Fibroblast of pulmonary artery (primary cell): Measurements from ENCODE around the gene ACACA.
"Not testable (repeated sequence)": the region's sequence is repeated elsewhere in the genome, so short reads cannot be mapped to it uniquely, and the experiment has no call there.

ENCODE experiments used
- DNase-seq: peaks from one replicate; pipeline ENCODE4 v3.0.0-alpha.2; 2010; ENCODE audit warnings: low read depth
- H3K4me3 ChIP-seq: replicated peaks from 2 replicates; pipeline ENCODE4 v1.5.1; 2011; ENCODE audit warnings: low read depth, mild to moderate bottlenecking, control low read depth, low read length, moderate library complexity
- TF ChIP-seq, protein P1 (sequence below): IDR thresholded peaks from 2 replicates; pipeline ENCODE4 v1.5.1; 2011; ENCODE audit warnings: mild to moderate bottlenecking, control low read depth, low read length, inconsistent platforms; ENCODE audit errors: missing control alignments

Gene ACACA

DNA sequence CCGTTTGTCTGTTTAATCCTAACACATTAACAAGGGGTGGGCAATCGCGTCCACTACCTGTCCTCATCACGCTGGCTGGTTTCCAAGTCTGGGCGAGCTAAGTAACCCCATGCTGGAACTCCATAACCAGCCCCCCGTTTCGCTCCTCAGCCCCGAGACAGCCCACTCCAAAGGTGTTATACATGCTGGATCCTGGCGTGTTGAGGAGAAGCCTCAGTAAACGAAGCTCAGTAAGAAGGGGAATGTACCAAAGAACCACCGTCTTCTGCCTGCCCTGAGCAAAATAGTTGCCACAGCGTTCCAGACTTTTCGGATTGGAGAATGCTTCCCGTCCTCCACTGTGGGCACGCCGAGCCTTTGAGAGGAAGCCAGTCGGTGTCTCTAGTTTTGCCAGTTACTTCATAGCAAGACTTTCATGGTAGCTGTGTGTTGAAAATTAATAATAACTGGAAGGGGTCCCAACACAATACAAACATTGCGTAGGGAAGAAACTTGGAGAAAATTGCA is 46.9 kb downstream of the ACACA start:
- TF ChIP-seq, protein P1, sequence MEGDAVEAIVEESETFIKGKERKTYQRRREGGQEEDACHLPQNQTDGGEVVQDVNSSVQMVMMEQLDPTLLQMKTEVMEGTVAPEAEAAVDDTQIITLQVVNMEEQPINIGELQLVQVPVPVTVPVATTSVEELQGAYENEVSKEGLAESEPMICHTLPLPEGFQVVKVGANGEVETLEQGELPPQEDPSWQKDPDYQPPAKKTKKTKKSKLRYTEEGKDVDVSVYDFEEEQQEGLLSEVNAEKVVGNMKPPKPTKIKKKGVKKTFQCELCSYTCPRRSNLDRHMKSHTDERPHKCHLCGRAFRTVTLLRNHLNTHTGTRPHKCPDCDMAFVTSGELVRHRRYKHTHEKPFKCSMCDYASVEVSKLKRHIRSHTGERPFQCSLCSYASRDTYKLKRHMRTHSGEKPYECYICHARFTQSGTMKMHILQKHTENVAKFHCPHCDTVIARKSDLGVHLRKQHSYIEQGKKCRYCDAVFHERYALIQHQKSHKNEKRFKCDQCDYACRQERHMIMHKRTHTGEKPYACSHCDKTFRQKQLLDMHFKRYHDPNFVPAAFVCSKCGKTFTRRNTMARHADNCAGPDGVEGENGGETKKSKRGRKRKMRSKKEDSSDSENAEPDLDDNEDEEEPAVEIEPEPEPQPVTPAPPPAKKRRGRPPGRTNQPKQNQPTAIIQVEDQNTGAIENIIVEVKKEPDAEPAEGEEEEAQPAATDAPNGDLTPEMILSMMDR = no peak
- no peak for DNase-seq
- H3K4me3 ChIP-seq = peak overlapping the region; percentile 43

DNA sequence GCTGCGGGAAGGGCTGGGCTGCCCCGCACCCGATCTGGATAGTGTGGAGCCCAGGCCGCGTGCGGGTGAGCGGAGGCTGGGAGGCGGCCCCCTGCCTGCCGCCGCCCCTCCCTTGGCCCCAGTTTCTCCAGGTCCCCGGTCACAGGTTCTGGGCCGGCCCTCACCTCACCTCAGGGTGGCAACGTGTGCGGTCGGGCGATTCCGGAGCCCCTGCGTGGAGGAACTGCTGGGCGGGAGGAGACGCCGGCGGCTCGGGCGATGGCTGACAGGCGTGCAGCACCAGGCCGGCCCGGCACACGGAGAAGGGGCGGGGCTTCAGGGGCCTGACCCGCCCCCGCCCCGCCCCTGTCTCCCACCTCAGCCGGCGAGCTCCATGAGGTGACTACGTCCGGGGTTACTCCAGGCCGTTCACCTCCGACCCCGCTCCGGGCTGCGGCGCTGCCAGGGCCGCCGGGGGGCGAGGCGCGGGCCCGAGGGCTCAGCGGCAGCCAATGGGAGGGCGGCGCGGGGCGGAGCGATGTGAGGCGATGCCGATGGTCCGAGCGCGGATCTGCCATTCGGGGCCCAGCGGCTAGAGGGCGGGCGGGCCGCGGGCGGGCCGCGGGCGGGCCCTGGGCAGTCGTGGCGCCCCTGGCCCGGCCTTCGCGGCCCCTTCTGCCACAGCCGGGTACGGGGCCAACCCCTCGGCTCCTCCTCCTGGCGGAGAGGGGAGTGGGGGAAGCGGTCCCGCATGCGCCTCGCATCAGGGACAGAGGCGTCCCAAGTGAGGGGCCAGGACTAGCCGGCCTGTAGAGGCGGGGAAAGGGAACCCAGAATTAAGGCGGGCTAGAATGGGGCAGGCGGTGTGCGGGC is 47.6 kb downstream of the ACACA start:
- peak overlapping the region; percentile 94 for H3K4me3 ChIP-seq
- peak; percentile 96 for DNase-seq
- TF ChIP-seq, protein P1 = no peak

DNA sequence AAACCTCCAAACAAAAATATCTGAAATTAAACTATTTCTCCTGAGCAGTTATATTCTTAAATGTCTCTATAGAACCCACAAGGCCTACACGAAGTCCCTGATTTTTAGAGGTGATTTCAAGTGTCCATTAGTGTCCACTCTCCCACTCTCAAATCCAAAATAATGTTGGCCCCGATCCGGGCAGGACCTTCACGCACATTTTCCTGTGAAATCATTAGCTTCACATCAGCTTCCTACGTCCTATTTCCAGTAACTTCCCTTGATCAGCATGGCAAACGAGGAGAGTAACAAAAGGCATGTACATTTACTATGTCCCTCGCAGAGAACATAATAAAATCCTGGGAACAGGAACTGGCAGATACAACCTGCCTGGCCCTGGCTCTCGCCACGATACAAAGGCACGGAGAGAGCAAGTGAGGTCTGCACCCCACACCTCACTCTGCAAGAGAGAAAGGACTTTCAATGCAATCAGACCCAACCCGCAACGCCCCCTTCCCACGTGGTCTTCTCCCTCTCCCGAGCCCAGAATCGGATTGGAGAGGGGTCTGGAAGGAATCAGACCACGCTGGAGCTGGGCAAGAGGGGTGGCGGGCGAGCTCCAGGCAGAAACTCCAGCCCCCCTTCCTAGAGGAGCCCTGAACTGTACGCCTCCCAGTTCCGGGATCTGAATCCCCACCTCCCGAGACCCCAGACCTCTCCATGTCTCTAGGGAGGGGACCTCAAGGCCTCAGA is 48.4 kb downstream of the ACACA start:
- H3K4me3 ChIP-seq = peak overlapping the region; percentile 94
- DNase-seq = peak; percentile 44
- TF ChIP-seq, protein P1 = no peak

DNA sequence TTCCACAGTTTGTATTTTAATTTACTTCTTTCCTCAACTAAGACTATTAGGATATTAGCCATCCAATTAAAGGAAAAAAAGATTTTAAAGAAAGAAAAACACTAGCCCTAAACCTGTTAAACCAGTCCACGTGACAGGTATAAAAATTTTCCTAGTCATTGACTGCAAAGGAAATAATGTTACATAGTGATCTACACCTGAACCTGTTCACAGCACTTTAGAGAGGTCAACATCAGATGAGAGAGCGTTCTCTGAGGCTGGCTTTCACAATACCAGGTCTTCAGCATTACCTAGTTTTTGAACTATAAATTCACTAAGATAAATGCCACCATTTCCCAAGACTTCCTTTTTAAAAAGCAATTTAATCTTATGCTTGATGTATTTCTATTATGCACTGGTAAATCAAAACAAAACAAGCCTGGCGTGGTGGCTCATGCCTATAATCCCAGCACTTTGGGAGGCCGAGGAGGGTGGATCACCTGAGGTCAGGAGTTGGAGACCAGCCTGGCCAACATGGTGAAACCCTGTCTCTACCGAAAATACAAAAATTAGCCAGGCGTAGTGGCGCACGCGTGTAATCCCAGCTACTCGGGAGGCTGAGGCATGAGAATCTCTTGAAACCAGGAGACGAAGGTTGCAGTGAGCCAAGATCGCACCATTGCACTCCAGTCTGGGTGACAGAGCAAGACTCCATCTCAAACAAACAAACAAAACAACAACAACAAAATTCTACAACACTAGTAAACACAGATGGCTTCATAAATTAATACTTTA is 49.7 kb downstream of the ACACA start:
- not testable (repeated sequence) for DNase-seq
- peak overlapping the region; percentile 94 for H3K4me3 ChIP-seq

DNA sequence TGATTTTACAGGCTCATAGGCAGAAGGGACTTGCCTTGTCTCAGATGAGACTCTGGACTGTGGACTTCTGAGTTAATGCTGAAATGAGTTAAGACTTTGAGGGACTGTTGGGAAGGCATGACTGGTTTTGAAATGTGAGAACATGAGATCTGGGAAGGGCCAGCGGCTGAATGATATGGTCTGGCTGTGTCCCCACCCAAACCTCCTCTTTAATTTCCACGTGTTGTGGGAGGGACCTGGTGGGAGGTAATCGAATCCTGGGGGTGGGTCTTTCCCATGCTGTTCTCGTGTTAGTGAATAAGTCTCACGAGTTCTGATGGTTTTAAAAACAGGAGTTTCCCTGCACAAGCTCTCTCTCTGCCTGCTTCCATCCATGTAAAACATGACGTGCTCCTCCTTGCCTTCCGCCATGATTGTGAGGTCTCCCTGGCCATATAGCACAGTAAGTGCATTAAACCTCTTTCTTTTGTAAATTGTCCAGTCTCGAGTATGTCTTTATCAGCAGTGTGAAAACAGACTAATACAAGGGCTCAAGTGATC is 59.7 kb downstream of the ACACA start:
- not testable (repeated sequence) for DNase-seq, H3K4me3 ChIP-seq

DNA sequence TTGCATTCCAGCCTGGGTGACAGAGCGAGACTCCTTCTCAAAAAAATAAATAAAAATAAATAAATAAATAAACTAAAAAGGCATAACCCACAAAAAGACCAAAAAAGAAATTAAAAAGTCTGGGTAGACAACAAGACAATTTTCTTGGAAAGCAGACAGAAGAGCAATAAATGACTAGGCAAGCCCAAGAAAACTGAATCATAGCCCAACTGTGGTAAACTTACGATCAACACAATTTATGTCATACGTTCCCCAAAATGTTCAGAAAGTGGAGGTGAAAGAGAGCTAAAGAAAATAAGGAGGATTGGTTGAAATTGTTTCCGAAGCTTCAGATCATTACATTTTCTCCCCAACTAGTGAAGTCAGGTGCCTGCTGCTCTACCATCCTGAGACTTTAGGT is 62.1 kb downstream of the ACACA start:
- DNase-seq = no peak
- no peak overlapping the region for H3K4me3 ChIP-seq
- TF ChIP-seq, protein P1 = no peak

DNA sequence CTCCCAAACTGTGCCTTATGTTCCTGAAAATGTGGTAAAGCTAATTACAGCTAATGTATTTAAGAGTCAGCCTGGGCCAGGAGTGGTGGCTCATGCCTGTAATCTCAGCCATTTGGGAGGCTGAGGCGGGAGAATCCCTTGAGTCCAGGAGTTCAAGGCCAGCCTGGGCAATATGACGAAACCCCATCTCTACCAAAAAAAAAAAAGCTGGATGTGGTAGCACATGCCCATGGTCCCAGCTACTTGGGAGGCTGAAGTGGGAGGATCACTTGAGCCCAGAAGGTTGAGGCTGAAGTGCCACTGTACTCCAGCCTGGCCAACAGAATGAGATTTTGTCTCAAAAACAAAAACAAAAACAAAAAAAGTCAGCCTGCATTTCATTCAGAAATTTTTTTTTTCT is 64.0 kb downstream of the ACACA start:
- DNase-seq = no peak
- TF ChIP-seq, protein P1 = no peak
- H3K4me3 ChIP-seq = no peak overlapping the region
